ENCODE measurements around the gene CDK6. TPM values are rescaled to one million over a fixed set of nuclear protein-coding genes. Genes with fewer than 3 reads are reported as not detected.

Gene CDK6
- total and polyA plus RNA-seq, 9 of the 15 experiments (the other 6 are each of a cell fraction or from before 2014, with no cell fraction given), result 7.6 to 109 (median 44.4) TPM

DNA sequence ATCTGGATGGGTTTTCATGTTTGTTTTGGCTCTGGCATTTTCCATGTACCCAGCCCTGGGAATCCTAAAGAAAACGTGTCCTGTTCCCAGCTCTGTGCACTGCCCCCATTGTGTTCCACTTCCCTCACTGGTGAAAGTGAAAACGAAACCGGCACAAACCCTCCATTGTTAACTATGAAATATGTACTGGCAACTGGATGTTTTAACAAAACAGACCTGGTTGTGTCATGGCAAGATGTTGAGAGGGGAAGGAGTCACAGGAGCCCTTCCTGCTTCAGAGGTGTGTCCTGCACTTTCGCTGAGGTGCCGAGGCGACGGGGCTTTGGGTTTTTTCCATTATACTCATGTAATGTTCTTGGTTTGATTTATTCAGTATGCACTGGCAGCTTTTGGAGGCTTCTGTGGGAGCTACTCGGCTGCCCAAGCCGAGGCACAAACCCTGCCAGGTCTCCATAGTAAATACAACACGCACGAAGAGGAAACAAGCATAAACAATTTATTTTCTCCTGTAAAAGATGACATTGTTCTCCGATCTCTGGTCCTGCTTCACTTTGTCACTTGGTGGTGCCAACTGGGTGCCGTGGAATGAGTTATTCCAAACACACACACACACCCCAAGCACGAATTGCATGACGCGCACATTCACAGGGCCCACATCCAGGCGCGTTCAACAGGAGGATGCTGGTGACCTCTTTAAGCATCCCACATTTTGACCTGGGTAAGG, 118.2 kb downstream of the CDK6 start:
- in situ Hi-C loops (cut with MboI), result no loop called here
- peaks cover 43% of the 10 kb centered on the region; the same call in 2 of the 3 replicates for H3K36me3 ChIP-seq (ENCODE audit: control insufficient read depth, insufficient read depth, low read length)
- H3K9me3 ChIP-seq (replicated peaks; ENCODE audit: control insufficient read depth, insufficient read depth, low read depth, low read length), result no peaks in the 10 kb centered on the region
- no peak overlapping the region for H3K27ac ChIP-seq (ENCODE audit: extremely low read depth, low read depth, low read length)
- intact Hi-C loops (cut with micrococcal nuclease), result no loop called here
- TF ChIP-seq ZC3H8 (IDR thresholded peaks at IDR 0.05) (no peak), ZNF3 (CRISPR knock-in tag; IDR thresholded peaks at IDR 0.05) (no peak), HCFC1 (IDR thresholded peaks at IDR 0.05; ENCODE audit: low read depth, low read length) (no peak), ZSCAN32 (CRISPR knock-in tag; IDR thresholded peaks at IDR 0.05) (no peak), SMARCC2 (IDR thresholded peaks at IDR 0.05; ENCODE audit: low read depth) (no peak), TCFL5 (CRISPR knock-in tag; conservative IDR thresholded peaks at IDR 0.05) (no peak), IFI16 (CRISPR knock-in tag; IDR thresholded peaks at IDR 0.05) (no peak)
- TF ChIP-seq, protein P1, sequence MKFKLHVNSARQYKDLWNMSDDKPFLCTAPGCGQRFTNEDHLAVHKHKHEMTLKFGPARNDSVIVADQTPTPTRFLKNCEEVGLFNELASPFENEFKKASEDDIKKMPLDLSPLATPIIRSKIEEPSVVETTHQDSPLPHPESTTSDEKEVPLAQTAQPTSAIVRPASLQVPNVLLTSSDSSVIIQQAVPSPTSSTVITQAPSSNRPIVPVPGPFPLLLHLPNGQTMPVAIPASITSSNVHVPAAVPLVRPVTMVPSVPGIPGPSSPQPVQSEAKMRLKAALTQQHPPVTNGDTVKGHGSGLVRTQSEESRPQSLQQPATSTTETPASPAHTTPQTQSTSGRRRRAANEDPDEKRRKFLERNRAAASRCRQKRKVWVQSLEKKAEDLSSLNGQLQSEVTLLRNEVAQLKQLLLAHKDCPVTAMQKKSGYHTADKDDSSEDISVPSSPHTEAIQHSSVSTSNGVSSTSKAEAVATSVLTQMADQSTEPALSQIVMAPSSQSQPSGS (CRISPR knock-in tag; IDR thresholded peaks at IDR 0.05), result no peak
- H2AFZ ChIP-seq (ENCODE audit: low read depth, low read length), result no peak overlapping the region
- H3K27me3 ChIP-seq (ENCODE audit: control insufficient read depth in 2 of 2, insufficient read depth in 2 of 2, low read length in 2 of 2), result no peaks in the 10 kb centered on the region
- no peak for DNase-seq (ENCODE audit: extremely low read depth in 1 of 4, low spot score in 3 of 4)
- CTCF ChIA-PET (ENCODE audit: low intra/inter-chr PET ratio), result no interaction called here
- H4K20me1 ChIP-seq (replicated peaks; ENCODE audit: control insufficient read depth, insufficient read depth, low read length), result no peaks in the 10 kb centered on the region
- H3K79me2 ChIP-seq (ENCODE audit: control insufficient read depth, insufficient read depth, low read length), result peaks cover 6% of the 10 kb centered on the region; the same call in 2 of the 3 replicates
- no peaks in the 10 kb centered on the region for H3K4me1 ChIP-seq (replicated peaks in 1 of 2; ENCODE audit: control insufficient read depth in 2 of 2, insufficient read depth in 2 of 2, low read length in 2 of 2)
- H3K9me1 ChIP-seq (ENCODE audit: control insufficient read depth, insufficient read depth, low read length), result peaks cover 3% of the 10 kb centered on the region
- POLR2A ChIA-PET, result interaction anchor here (0.6 kb wide), 1 partner anchor 439 kb away, joined by 3 read pairs; no protein-coding TSS in a partner anchor
- H3K4me2 ChIP-seq (ENCODE audit: insufficient read depth, low read length), result no peak overlapping the region
- no TSS peak for BruUV-seq (replicated peaks)
- no peak overlapping the region for H3K4me3 ChIP-seq
- no peak for ATAC-seq
- no peak for FAIRE-seq
- no peak overlapping the region for H3K9ac ChIP-seq (ENCODE audit: insufficient read depth in 1 of 2, low read depth in 2 of 2, low read length in 2 of 2)
- WGBS (ENCODE audit: insufficient coverage, low coverage, missing lambda C conversion rate), result 96% methylated on average over 18 of the region's 18 CpGs

Data from K562 (cell line).